ENCODE data around the gene GOLGA6L4. TPM values are rescaled to one million over a fixed set of nuclear protein-coding genes. Genes with fewer than 3 reads are reported as not detected.
"Not testable (repeated sequence)": the region's sequence is repeated elsewhere in the genome, so short reads cannot be mapped to it uniquely, and the experiment has no call there.

GOLGA6L4 gene
- total and polyA plus RNA-seq, 2 of the 8 experiments (the other 6 are each of a cell fraction or from before 2014, with no cell fraction given), result 0.89 to 3.7 TPM

GRCh38 chr15:84246441-84246840 is 10.9 kb downstream of the GOLGA6L4 start:
- not testable (repeated sequence) for H3K4me3 ChIP-seq (ENCODE audit: extremely low read depth in 1 of 4, insufficient read depth in 2 of 4, low read depth in 3 of 4, low read length in 4 of 4)
- 12% methylated on average over 3 of the region's 7 CpGs; no CpG with 5 or more reads in 1 of the 2 experiments for WGBS, 2 experiments (ENCODE audit: extremely low coverage in 1 of 2, insufficient coverage in 1 of 2, insufficient read length in 1 of 2, insufficient replicate concordance in 2 of 2, low coverage in 1 of 2, low lambda C conversion rate in 2 of 2, missing lambda C conversion rate in 1 of 2)

More at GRCh38 chr15:84246441-84246840, 10.9 kb downstream of the GOLGA6L4 start:
- DNase-seq (ENCODE audit: low read depth in 1 of 2, low spot score in 2 of 2), result peak in 1 of 2 experiments; percentile 76
- H3K9me3 ChIP-seq (ENCODE audit: insufficient read depth in 2 of 2, low read depth in 1 of 2, low read length in 1 of 2); FAIRE-seq; H2BK20ac ChIP-seq (ENCODE audit: low read length); H4K8ac ChIP-seq (ENCODE audit: extremely low read depth, insufficient read depth, low read length); H2AFZ ChIP-seq (ENCODE audit: low read length); H3K79me2 ChIP-seq (ENCODE audit: control insufficient read depth in 1 of 2, insufficient read depth in 2 of 2, low read length in 2 of 2); H3K36me3 ChIP-seq (ENCODE audit: control insufficient read depth in 2 of 4, insufficient read depth in 4 of 4, low read length in 3 of 4); H3K18ac ChIP-seq (ENCODE audit: extremely low read depth, low read length); H3K4me2 ChIP-seq (ENCODE audit: insufficient read depth in 1 of 2, low read depth in 2 of 2, low read length in 2 of 2); H2BK120ac ChIP-seq (replicated peaks; ENCODE audit: low read depth, low read length); CTCF ChIA-PET (ENCODE audit: partially characterized antibody); H2BK5ac ChIP-seq (ENCODE audit: low read depth, low read length); H4K20me1 ChIP-seq (replicated peaks in 1 of 2; ENCODE audit: control insufficient read depth in 1 of 2, insufficient read depth in 2 of 2, low read length in 2 of 2); H2BK15ac ChIP-seq (ENCODE audit: low read length); H3K4me1 ChIP-seq (replicated peaks in 1 of 4; ENCODE audit: control insufficient read depth in 3 of 4, insufficient read depth in 4 of 4, low read length in 3 of 4); H3K14ac ChIP-seq (ENCODE audit: insufficient read length); H3K56ac ChIP-seq (replicated peaks; ENCODE audit: insufficient read length, low read depth, low read length); H3K23me2 ChIP-seq (ENCODE audit: low read depth, low read length); H3K27ac ChIP-seq (ENCODE audit: low read depth, low read length); H3K27me3 ChIP-seq (replicated peaks in 1 of 4; ENCODE audit: control insufficient read depth in 3 of 4, extremely low read depth in 1 of 4, insufficient read depth in 3 of 4, low read length in 3 of 4); H2AK5ac ChIP-seq (ENCODE audit: low read depth, low read length); H3K79me1 ChIP-seq (ENCODE audit: low read depth, low read length); H3K9ac ChIP-seq (replicated peaks in 1 of 4; ENCODE audit: extremely low read depth in 1 of 4, low read depth in 3 of 4, low read length in 3 of 4); H4K91ac ChIP-seq (replicated peaks; ENCODE audit: insufficient read length, low read length); POLR2A ChIA-PET (ENCODE audit: partially characterized antibody); H4K5ac ChIP-seq (ENCODE audit: insufficient read length, low read depth, low read length); H3K23ac ChIP-seq (ENCODE audit: insufficient read length); H2BK12ac ChIP-seq (ENCODE audit: low read depth, low read length); H3K4ac ChIP-seq (replicated peaks; ENCODE audit: insufficient read length, low read depth, low read length): not testable (repeated sequence)
- peak in 1 of 3 experiments; percentile 9; a peak in 1 of 4 replicates for TF ChIP-seq CTCF (IDR thresholded peaks at IDR 0.05; ENCODE audit: control extremely low read depth in 1 of 3, insufficient read depth in 1 of 3, low read depth in 1 of 3, low read length in 3 of 3)

Measured in H1 (cell line).